Measurements from ENCODE around the gene HMG20A.

HMG20A gene

GRCh38 chr15:77475898-77476297, 55.2 kb downstream of the HMG20A start:
- TF ChIP-seq CTCF (IDR thresholded peaks at IDR 0.05) = no peak

GRCh38 chr15:77476995-77477394, 56.3 kb downstream of the HMG20A start:
- TF ChIP-seq CTCF (IDR thresholded peaks at IDR 0.05) = no peak

GRCh38 chr15:77478051-77478450, 57.4 kb downstream of the HMG20A start:
- TF ChIP-seq CTCF (IDR thresholded peaks at IDR 0.05) = no peak

GRCh38 chr15:77479015-77479414, 58.3 kb downstream of the HMG20A start:
- no peak for TF ChIP-seq CTCF (IDR thresholded peaks at IDR 0.05)

- no peak for TF ChIP-seq CTCF (IDR thresholded peaks at IDR 0.05)
These were observed 60.4 kb downstream of the HMG20A start for GRCh38 chr15:77480859-77481633.

GRCh38 chr15:77481670-77482069, 61.0 kb downstream of the HMG20A start:
- no peak for TF ChIP-seq CTCF (IDR thresholded peaks at IDR 0.05)

- TF ChIP-seq CTCF (IDR thresholded peaks at IDR 0.05) = no peak
These were observed 61.9 kb downstream of the HMG20A start for GRCh38 chr15:77482570-77482969.
